GM19397 (cell line): ENCODE data around the gene SHLD2.
"Not testable (repeated sequence)": the region's sequence is repeated elsewhere in the genome, so short reads cannot be mapped to it uniquely, and the experiment has no call there.

Source experiments
- ATAC-seq: cut with Tn5 transposase; IDR thresholded peaks from one replicate; pipeline ENCODE4 v1.9.1; 2021; ENCODE audit warnings: mild to moderate bottlenecking, moderate library complexity; ENCODE audit not compliant: unreplicated experiment

Gene SHLD2

GRCh38 chr10:87211848-87212247, 116.8 kb downstream of the SHLD2 start:
- not testable (repeated sequence) for ATAC-seq

GRCh38 chr10:87213150-87213765, 118.3 kb downstream of the SHLD2 start:
- not testable (repeated sequence) for ATAC-seq

GRCh38 chr10:87213806-87214205, 118.8 kb downstream of the SHLD2 start:
- not testable (repeated sequence) for ATAC-seq

GRCh38 chr10:87216120-87216519, 121.1 kb downstream of the SHLD2 start:
- not testable (repeated sequence) for ATAC-seq

- ATAC-seq, result not testable (repeated sequence)
Measured at GRCh38 chr10:87219370-87219769, 124.4 kb downstream of the SHLD2 start.

GRCh38 chr10:87222789-87223188, 127.8 kb downstream of the SHLD2 start:
- not testable (repeated sequence) for ATAC-seq

- ATAC-seq, result not testable (repeated sequence)
Measured at GRCh38 chr10:87225148-87225547, 130.1 kb downstream of the SHLD2 start, which contains the start of gene NUTM2A. NUTM2A (plus strand) TSS chr10:87225448; CDS start chr10:87225831, 383 bp downstream.

GRCh38 chr10:87228247-87228646, 133.2 kb downstream of the SHLD2 start:
- ATAC-seq, result not testable (repeated sequence)

- ATAC-seq, result not testable (repeated sequence)
Measured at GRCh38 chr10:87229211-87229610, 134.2 kb downstream of the SHLD2 start.

- not testable (repeated sequence) for ATAC-seq
Measured at GRCh38 chr10:87234854-87235253, 139.8 kb downstream of the SHLD2 start.

GRCh38 chr10:87237244-87237643, 142.2 kb downstream of the SHLD2 start:
- ATAC-seq, result not testable (repeated sequence)

- ATAC-seq, result not testable (repeated sequence)
Measured at GRCh38 chr10:87239346-87239808, 144.4 kb downstream of the SHLD2 start.
